ENCODE results near the gene BORA.
"Not testable (repeated sequence)": the region's sequence is repeated elsewhere in the genome, so short reads cannot be mapped to it uniquely, and the experiment has no call there.

BORA gene

DNA sequence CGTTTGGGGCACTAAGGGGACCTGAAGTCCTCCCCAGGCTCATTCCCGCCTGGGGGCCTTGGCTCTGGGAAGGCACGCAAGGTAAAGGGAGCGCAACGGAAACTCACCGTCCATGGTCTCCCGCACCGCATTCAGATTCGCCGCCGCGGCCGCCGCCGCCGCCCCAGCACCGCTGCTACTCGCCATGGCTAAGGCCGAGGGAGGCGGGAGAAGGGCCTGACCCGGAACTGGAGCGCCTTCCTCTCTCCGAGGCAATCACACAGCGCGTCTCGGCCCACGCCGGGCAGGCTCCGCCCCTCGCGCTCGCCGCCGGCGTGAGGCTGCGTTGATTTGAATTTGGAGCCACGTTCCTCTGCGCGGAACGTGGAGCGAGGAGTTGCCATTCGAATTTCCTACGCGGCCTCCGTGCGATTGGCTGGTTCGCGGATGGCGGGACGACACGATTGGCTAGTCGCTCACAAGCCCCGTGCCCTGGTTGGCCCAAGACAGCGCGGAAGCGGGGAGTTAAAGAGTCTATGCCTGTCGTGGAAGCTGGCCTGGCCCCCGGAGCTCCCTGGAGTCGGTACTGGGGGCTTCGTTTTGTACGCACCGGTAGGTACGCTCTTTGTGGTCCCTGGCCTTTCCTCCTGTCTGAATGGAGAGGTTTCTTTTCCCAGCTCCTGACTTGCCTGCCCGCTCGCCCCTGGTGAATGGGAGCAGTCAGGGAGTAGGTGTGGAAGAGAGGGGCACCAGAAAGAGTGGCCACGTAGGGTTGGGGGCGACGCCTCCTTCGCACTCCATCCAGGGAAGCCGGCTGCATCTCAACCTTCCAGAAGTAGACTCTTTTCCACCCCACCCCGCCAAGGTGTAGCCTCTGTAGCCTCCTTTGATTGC is at the start of gene BORA, which contains the start of gene MZT1:
TSS of gene BORA (plus strand) at position 507 of the 873 bp plus-strand sequence. CDS start 1,018 bp downstream, outside the sequence.
TSS of gene MZT1 (minus strand) at position 213 of the 873 bp plus-strand sequence. CDS start at position 186, 27 bp downstream.
- peak; percentile 68 for DNase-seq

DNA sequence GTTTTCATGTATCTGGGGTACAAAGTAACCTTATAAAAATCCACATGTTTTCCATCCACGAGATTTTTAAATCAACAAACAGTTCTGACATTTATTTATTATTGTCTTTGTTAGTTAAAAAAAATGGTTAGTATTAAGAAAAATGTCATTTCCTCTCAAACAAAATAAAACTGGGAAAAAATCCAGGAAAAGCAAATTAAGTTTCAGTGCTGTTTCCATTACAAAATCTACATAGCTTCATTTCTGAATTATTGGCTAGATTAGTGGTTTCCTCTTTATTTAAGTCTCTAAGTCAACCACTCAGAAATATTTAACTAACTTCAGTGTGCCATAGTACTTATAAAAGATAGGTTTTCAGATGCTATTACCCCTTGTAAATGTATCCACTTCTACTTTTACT is 49.4 kb upstream of the BORA start:
- DNase-seq = no peak

DNA sequence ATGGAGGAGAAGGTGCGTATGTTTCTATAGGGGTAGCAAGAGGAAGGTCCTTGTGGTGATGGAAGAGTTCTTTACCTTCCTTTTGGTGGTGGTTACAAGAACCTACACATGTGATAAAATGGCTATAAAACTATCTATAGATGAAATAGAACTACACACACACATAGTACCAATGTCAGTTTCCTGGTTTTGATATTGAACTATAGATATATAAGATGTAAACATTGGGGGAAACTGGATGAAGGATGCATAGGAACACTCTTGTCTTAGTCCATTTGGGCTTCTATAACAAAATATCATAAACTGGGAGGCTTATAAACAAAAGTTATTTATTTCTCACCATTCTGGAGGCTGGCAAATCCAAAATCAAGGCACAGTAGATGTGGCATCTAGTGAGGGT is 47.4 kb upstream of the BORA start:
- no peak for DNase-seq

DNA sequence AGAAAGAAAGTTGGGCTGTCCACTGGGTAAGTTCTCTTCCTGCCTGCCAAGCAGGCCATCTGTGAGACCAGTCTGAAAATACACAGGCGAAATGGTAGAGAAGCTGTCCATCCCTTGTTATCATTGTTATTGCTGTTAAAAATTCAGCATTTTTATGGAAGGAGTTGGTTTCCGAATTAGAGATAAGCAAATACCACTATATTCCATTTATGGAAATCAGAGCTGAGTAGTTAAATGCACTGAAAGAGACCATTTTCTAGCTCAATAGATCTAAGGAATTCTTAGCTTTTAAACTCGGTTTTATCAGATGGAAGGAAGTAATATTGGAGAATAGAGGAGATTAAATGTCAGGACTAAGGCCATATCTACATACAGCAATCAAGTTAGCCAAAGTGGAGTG is 41.0 kb upstream of the BORA start:
- DNase-seq = no peak

DNA sequence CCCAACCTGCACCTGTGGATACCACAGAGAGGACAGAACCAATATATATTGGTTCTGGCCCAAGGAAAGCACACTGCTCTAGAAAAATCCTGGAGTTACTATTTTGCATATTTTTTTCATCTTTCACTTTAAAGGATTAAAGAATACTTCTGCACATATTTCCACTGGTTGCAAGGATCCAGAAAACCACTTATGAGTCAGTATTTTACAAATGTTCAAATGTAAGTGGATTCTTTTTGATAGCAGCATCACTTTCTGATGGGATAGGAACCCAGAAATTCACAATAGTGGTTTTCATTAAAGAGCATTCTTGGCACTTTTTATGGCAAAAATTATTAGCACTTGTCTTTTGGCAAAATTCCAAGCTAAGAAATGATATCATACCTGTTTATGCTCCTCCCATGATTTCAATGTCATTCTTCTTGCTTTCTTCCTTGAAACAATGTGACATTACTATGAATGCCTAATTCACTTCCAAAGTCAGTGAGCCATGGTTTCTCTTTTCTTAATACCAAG is 38.5 kb upstream of the BORA start:
- DNase-seq = no peak

DNA sequence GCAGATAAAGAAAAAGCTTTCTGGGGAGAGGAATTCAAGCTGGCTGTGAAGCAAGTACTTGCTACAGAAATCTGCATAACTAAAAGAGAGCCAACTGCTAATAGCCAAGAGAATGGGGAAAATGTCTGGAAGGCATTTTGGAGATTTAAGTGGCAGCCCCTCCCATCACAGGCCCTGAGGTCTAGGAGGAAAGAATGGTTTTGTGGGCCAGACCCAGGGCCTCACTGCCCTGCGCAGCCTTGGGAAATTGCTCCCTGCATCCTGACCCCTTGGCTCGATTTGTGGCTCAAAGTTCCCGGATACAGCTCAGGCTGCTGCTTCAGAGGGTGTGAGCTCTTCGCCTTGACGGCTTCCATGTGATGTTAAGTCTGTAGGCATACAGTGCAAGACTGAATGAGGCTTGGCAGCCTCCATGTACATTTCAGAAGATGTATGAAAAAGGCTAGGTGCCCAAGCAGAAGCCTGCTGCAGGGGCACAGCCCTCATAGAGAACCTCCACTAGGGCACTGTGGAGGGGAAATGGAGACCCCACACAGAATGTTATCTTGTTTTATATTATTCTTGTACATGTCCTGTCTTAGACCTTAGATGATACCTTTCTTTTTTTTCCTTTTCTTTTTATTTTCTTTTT is 34.7 kb upstream of the BORA start:
- no peak for DNase-seq

DNA sequence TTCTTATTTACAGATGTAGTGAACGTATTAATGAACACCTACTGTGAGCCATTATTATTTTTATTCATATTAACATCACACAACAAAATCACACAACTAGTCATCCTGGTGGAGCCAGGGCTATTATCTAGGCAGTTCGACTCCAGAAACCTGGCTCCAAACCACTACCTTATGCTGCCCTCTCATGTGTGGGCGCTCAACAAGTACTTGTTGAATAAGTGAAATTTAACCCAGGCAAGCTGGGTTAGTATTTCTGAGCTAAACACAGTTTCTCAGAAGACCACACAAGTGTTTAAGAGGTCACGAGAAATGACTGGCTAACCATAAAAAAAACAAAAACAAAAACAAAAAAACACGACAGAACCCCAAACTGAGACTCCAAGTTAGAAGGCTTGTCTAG is 33.9 kb upstream of the BORA start:
- DNase-seq = no peak

DNA sequence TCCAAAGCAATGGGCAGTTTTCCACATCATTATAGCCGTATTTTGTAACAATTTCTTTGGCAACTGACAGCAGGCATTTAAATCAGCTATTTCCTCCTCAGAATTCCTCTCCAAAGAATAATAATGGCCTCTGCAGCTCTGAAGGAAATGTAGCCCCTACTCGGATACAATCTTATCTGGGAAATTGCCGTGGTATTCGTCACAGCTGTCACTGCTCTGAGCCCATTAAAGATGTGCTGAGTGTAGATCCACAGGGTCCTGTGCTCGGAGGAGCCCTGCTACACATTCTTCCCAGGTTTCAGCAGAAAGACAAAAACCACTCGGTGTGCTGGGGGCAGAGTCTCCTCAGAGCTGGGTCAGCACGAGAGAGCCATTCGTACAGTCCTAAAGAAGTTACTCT is 33.4 kb upstream of the BORA start:
- DNase-seq = no peak

DNA sequence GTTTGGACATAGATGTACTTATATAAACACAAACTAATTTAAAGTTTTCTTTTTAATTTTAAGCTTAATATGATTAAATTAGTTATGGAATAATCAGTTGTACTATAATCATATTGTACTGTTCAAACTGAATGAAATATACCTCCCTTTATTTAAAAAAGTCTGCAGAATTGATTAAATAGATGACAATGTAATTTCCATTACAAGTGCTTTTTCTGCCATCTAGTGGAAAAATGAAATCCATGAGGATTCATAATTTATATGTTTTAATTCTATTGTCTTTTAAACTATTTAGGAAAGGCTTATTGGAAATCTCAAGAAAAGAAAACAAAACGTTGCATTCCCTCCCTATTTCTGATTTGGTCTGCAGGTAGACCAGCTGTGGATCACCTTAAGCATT is 31.1 kb upstream of the BORA start:
- DNase-seq = peak; percentile 7

DNA sequence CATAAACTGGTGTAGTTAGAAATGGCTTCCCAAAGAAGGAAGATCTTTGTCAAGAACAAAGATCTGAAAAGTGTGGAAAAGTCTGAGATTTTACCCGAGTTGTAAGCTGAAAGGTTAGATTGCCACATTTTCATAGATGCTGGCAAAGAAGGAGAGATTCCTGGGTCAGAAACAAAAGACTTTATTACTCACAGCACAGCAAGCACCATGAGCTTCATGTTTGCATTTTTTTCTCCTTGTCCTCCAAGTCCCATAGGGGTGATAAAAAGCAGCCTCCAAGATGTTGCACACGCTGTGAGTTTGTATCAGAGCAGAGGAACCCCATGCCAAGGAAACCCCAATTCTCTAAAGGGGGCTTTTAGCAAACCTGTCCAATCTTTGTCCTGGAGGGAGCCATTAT is 29.6 kb upstream of the BORA start:
- no peak for DNase-seq

DNA sequence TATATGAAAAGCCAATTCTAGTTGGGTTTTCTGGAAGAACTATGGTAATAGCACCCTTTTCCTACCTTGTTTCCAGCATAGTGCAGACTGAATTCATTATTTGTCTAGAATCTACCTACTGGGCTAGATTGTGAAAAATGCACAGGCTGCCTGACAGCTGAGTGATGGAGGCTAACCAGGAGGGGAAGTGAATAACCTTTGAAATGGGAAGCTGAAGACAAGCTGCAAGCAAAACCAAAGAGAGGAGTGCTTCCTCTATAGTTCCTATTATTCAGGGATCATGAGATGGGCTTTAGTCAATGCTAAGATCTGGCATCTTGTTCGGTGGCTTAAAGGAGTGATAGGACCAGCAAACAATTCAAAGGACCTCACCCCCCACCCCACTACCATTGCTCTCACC is 27.2 kb upstream of the BORA start:
- DNase-seq = no peak

DNA sequence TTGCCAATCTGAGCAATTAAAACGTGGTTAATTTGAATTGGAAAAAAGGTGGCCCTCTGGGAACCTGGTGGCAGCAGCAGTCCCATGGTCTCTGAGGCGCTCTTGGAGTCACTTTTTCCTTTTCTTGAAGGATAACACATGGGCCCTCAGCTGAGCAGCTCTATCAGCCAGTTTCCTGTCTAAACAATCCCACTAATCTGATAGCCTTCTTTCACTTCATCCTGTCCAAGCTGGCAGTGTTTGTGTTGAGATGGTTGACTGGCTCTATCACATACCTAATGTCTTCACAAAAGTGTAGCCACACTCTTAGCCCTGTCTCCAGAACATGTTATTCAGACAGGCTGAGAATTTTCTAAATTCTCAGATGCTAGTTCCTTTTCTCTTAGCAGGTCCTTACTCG is 10.9 kb upstream of the BORA start:
- no peak for DNase-seq

DNA sequence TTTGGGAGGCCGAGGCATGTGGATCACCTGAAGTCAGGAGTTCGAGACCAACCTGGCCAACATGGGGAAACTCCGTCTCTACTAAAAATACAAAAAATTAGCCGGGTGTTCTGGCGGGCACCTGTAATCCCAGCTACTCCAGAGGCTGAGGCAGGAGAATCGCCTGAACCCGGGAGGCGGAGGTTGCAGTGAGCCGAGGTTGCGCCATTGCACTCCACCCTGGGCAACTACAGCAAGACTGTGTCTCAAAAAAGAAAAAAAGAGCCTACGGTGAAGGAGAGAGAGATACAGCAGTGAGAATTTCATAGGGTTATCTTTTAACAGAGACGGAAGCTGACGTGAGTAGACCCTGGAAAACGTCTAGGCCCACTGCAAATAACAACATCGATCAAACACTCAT is 1.5 kb upstream of the BORA start:
- not testable (repeated sequence) for DNase-seq

DNA sequence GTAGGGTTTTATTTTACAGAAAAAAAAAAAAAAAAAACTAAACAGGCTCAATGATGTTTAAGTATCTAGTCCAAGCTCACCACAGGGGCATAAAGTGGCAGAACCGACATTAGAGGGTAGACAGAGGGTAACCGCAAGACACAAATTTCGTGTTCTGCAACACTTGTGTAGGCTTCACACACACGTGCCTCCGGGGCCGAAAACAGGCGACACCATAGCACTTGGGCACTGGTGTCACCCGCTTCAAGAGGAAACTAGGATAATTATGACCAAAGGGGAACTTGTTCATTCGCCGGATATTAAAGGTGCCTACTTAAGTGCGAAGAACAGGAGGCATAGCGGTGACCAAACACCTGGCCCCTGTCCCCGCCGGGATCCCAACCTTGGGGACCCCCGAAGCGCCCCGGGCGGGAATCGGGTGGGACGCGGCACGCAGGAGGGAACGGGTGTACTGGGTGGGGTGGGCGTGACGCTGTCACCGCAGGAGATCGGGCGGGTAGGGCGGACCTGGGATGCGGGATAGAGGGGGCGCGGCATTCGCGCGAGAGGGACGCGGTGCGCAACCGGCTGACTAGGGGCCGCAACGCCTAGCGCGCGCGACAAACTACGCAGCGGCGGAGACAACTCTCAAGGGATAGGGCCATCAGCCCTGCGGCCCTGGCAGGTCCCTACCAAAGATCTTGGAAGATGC is 852 bp upstream of the BORA start:
- DNase-seq = peak; percentile 21

DNA sequence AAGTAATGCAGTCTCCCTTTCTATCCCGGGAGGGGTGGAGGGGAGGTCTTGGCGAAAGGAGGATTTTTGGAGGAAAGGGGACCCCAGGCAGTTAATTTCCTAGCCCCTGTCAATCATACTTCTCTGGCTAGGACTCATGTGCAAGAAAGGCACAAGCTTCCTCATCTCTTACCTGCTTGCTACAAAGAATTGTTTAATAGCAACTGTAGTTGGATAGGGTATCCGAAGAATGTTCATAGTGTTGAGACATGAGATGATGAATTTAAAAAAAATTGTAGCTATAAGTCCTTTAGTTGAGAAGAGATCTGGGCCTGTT is 525 bp downstream of the BORA start:
- no peak for DNase-seq

DNA sequence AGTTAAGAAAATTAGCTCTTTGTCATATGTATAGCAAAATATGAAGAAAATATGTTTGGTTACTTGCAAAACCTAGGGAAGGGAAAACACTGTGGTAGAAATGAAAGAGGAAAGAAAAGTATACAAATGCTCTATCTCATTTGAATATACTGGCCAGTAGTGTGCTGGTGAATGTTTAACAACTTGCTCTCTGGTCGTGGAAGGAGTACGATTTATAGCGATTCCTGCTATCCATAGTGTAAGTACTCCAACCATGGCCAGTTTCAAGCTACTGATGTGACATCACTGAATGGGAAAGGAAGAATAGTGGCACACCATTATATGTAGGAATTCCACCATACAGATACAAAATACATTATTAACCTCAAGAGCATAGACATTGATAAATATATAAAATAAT is 9.3 kb downstream of the BORA start:
- DNase-seq = no peak

DNA sequence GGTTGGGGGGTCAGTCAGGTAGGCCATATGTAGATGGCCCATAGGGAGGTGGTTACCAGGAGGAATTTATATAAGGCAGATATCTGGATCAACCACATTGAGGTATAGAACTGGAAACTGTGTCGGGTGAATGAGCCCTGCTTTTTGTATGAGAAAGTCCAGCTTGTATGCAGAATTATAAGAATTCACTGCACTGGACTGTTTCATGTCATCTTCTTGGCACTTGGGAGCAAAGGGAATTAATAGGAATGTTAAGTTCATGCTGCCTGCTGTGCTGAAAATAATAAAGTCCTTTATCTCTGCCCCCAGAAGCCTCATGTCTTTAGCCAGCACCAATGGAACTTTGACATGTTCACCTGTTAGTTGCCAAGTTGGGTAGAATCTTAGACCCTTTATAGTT is 12.3 kb downstream of the BORA start:
- DNase-seq = no peak

DNA sequence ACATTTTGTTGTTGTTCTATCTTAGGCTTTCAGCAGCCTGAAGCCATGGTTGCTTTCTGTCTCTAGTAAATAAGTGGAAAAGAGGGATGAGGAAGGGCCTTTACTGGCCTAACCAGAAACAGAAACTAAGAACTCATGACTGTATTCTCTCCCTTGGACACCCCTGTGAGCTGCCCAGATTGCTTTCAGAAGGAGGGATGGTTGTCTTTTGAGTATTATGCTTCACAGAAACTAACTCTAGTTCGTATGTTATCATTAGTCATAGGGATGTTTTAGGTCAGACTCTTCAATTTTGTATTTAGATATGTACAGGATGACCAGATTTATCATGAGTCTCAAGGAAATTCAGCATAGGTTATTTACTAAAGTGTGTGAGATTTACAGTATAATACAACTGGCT is 17.5 kb downstream of the BORA start:
- no peak for DNase-seq

DNA sequence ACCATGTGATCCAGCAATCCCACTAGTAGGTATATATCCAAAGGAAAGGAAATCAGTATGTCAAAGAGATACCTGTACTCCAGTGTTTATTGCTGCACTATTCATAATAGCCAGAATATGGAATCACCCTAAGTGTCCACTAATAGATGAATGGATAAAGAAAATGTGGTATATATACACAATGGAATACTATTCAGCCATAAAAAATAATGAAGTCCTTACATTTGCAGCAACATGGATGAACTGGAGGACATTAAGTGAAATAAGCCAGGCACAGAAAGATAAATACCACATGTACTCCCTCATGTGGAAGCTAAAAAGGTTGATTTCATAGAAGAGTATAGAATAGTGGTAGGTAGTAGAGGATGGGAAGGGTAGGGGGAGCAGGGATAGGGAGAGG is 23.5 kb downstream of the BORA start:
- DNase-seq = no peak

DNA sequence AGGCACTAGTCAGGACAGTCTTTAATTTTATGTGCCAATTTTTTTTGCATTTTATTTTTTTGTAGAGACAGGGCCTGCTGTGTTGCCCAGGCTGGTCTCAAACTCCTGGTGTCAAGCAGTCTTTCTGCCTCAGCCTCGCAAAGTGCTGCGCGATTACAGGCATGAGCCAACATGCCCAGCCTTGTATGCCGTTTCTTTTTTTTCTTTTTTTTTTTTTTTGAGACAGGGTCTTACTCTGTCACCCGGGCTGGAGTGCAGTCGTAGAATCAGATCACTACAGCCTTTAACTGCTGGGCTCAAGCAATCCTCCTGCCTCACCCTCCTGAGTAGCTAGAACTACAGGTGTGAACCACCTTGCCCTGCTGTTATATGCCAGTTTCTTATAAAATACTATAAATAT is 26.4 kb downstream of the BORA start:
- DNase-seq = no peak

DNA sequence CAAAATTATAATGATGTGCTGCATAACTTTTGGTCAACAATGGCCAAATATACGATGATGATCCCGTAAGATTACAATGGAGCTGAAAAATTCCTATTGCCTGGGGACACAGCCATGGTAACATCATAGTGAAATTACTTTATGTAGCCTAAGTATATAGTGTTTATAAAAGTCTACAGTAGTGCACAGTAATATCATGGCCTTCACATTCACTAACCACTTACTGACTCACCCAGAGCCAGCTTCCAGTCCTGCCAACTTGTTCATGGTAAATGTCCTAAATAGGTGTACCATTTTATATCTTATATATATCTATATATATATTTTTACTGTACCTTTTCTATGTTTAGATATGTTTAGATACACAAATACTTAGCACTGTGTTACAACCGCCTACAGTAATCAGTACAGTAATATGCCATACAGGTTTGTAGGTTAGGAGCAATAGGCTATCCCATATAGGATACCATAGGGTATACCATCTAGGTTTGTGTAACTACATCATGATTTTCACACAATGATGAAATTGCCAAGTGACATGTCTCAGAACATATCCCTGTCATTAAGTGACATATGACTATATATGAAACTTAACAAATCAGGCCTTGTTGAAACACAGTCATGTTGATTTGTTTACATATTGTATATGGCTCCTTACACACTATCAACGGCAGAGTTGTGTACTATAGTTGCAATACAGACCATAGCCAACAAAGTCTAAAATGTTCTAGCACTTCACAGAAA is 30.2 kb downstream of the BORA start:
- no peak for DNase-seq

DNA sequence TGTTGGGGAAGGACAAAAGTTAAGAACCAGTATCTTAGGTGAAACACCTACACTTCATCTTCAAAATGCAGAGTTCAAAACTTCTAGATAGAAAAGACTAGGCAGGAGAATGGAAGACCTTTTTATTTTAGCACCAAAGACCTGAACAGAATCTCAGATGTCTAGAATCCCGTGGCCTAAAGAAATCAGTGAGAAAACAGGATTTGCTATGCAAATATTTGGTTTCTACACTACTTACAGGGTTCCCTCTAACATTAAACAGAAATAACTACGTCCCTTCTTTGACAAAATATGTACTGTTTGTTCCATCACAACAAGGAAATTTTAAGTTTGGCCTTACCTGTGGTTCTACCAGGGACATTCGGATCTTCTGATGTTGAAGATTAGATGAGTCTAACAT is 32.5 kb downstream of the BORA start:
- DNase-seq = no peak

DNA sequence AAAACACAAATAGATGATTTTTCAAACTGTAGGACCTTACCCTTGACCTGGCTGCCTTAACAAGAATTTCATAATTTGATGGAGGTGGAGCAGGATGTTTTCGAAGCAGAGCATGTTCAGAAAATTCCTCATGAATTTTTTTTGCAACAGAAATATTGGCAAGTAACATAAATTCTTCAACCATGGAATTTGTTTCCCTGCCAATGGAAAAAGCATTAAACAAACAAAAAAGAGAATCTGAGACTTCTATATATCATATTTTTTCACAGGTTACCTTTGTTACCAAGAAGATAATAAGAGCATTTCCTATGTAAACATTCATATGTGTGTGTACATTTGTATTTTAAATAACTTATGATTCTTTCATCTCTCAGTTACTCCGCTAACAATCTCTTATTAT is 35.7 kb downstream of the BORA start:
- DNase-seq = no peak
